H1 (cell line): ENCODE results near the gene ATG4D. TPM values are rescaled to one million over a fixed set of nuclear protein-coding genes. Genes with fewer than 3 reads are reported as not detected.

Experiments
- CBX5 ChIP-seq: fragments of 300-800, 300-1000 bp; sonication (generic); IDR thresholded peaks from 2 replicates; pipeline ENCODE4 v1.7.1; 2016; ENCODE audit warnings: antibody characterized with exemption, low read length, low read depth
- E2F6 ChIP-seq: IDR thresholded peaks from 2 replicates; pipeline ENCODE4 v1.6.1; 2012; ENCODE audit warnings: inconsistent platforms
- EGR1 ChIP-seq: IDR thresholded peaks from 2 replicates; pipeline ENCODE4 v1.6.1; 2011; ENCODE audit warnings: low read depth, low read length, borderline replicate concordance
- EP300 ChIP-seq, 2 experiments: IDR thresholded peaks; 1 replicate in 1 of 2; 2 replicates in 1 of 2; pipeline ENCODE4 v1.6.1; 2011 to 2012; ENCODE audit warnings: low read depth in 2 of 2, low read length in 2 of 2, mild to moderate bottlenecking in 2 of 2, borderline replicate concordance in 1 of 2, inconsistent platforms in 1 of 2, moderate library complexity in 1 of 2
- GABPA ChIP-seq: IDR thresholded peaks from 2 replicates; pipeline ENCODE4 v1.6.1; 2011; ENCODE audit warnings: mild to moderate bottlenecking, low read length, moderate library complexity, borderline replicate concordance; ENCODE audit not compliant: insufficient read depth
- JUN ChIP-seq: IDR thresholded peaks from 2 replicates; pipeline ENCODE4 v1.6.1; 2011; ENCODE audit warnings: low read depth, mild to moderate bottlenecking, improper control_type of control experiment, low read length
- NANOG ChIP-seq: IDR thresholded peaks from 2 replicates; pipeline ENCODE4 v1.6.1; 2011; ENCODE audit warnings: low read length, low read depth, mild to moderate bottlenecking, inconsistent platforms; ENCODE audit not compliant: insufficient read depth, poor library complexity, severe bottlenecking
- POU5F1 ChIP-seq: IDR thresholded peaks from 2 replicates; pipeline ENCODE4 v1.6.1; 2011; ENCODE audit warnings: low read depth, mild to moderate bottlenecking, low read length, moderate library complexity
- RBBP5 ChIP-seq: IDR thresholded peaks from 2 replicates; pipeline ENCODE4 v1.7.1; 2012; ENCODE audit warnings: low read depth, mild to moderate bottlenecking, inconsistent platforms, low read length, moderate library complexity, borderline replicate concordance
- SIN3A ChIP-seq, 2 experiments: IDR thresholded peaks in 1 of 2; conservative IDR thresholded peaks in 1 of 2; 2 replicates each; pipeline ENCODE4 v1.6.1; 2011 to 2012; ENCODE audit warnings: low read length in 2 of 2, improper control_type of control experiment in 1 of 2, low read depth in 1 of 2, mild to moderate bottlenecking in 1 of 2
- SIRT6 ChIP-seq: IDR thresholded peaks from one replicate; pipeline ENCODE4 v1.7.1; 2012; ENCODE audit warnings: low read length, inconsistent platforms
- SP4 ChIP-seq: IDR thresholded peaks from 2 replicates; pipeline ENCODE4 v1.6.1; 2012; ENCODE audit warnings: low read length, inconsistent platforms
- TCF12 ChIP-seq: IDR thresholded peaks from 2 replicates; pipeline ENCODE4 v1.6.1; 2011; ENCODE audit warnings: low read depth, mild to moderate bottlenecking, low read length
- polyA plus RNA-seq, 7 experiments: library from polyadenylated mRNA; depleted of rRNA in 3 of 7; stranded (reverse) in 5 of 7; unstranded in 2 of 7; fragments of >200 nt in 5 of 7; fragments of 200-250 nt in 2 of 7; gene quantifications; 1 replicate in 5 of 7; 2 replicates in 1 of 7; 4 replicates in 1 of 7; pipeline versions ENCODE4 v1.2.1 to v1.2.3, GENCODE V29; 2011 to 2013; ENCODE audit warnings: missing spikeins in 2 of 7, mixed read lengths in 2 of 7
- total RNA-seq: library from RNA; stranded (reverse); fragmentation: NEBNext Ultra II Directional; extraction: Animal tissue kit (Norgen Biotek cat#: 25700); gene quantifications from 2 replicates; pipeline ENCODE4 v1.2.1, GENCODE V29; 2021

Gene ATG4D
- total and polyA plus RNA-seq, 2 of the 8 experiments (the other 6 are each of a cell fraction or from before 2014, with no cell fraction given) = 39.6 to 43.7 TPM

- TF ChIP-seq NANOG = no peak
- no peak for TF ChIP-seq TCF12
- 0 out of 2 replicates have a peak, but pooled peaks have one; percentile 34 for TF ChIP-seq SP4
- TF ChIP-seq JUN = no peak
- TF ChIP-seq SIN3A (conservative IDR thresholded peaks at IDR 0.05 in 1 of 2, IDR thresholded peaks at IDR 0.05 in 1 of 2; ENCODE audit: low read depth in 1 of 2, low read length in 2 of 2) = 0 out of 4 replicates have a peak, but pooled peaks of 1 of the 2 experiments have one; percentile 46
- no peak for TF ChIP-seq CBX5
- no peak for TF ChIP-seq SIRT6
- no peak for TF ChIP-seq EP300 (IDR thresholded peaks at IDR 0.05; ENCODE audit: borderline replicate concordance in 1 of 2, low read depth in 2 of 2, low read length in 2 of 2)
- TF ChIP-seq EGR1 = no peak
- TF ChIP-seq E2F6 = peak; percentile 53
- no peak for TF ChIP-seq POU5F1
- no peak for TF ChIP-seq GABPA
- no peak for TF ChIP-seq RBBP5
These were observed 38.0 kb upstream of the ATG4D start (continued) for GRCh38 chr19:10505583-10506229.
